B cell (primary cell): ENCODE data around the gene ANAPC2. TPM values are rescaled to one million over a fixed set of nuclear protein-coding genes. Genes with fewer than 3 reads are reported as not detected.

Source experiments
- ATAC-seq: fragments of 200-7000 bp; cut with Tn5 transposase; one replicate; pipeline ENCODE4 v1.10.0; 2021; ENCODE audit warnings: low read depth, mild to moderate bottlenecking, moderate number of reproducible peaks, moderate library complexity
- CTCF ChIA-PET: fragments of 350-600 bp; sonication (Branson Sonifier 250); formaldehyde crosslinking; loops from one replicate; lab custom pipeline; 2021; ENCODE audit warnings: antibody characterized with exemption, inconsistent platforms; lab: Charles Lee
- POLR2A ChIA-PET: fragments of 350-600 bp; sonication (Branson Sonifier 250); formaldehyde crosslinking; loops from one replicate; lab custom pipeline; 2021; ENCODE audit warnings: antibody characterized with exemption; lab: Charles Lee
- DNase-seq: peaks from one replicate; pipeline ENCODE4 v3.0.0; 2013
- H2AFZ ChIP-seq: 2 replicates; pipeline ENCODE4 v1.6.1; 2012; ENCODE audit warnings: mild to moderate bottlenecking, low read depth, low read length; ENCODE audit not compliant: insufficient read depth, poor library complexity, severe bottlenecking
- H3K27ac ChIP-seq, 2 donors: 1 replicate in 1 of 2; 2 replicates in 1 of 2; pipeline ENCODE4 v1.5.1; 2012 to 2013; ENCODE audit warnings: low read length in 2 of 2, mild to moderate bottlenecking in 2 of 2, moderate library complexity in 1 of 2
- H3K27me3 ChIP-seq, 4 experiments: fragments of 200-600 bp in 1 of 4; sonication (generic) in 1 of 4; replicated peaks in 1 of 4; 1 replicate in 2 of 4; 2 replicates in 2 of 4; pipeline versions ENCODE4 v1.6.1 to v1.7.0; 2013 to 2016; ENCODE audit warnings: low read length in 3 of 4, mild to moderate bottlenecking in 2 of 4, mixed read lengths in 1 of 4, moderate library complexity in 1 of 4; ENCODE audit not compliant: insufficient read depth in 4 of 4, control insufficient read depth in 3 of 4; ENCODE audit errors: control extremely low read depth in 1 of 4
- H3K36me3 ChIP-seq, 2 experiments: replicated peaks in 1 of 2; 1 replicate in 1 of 2; 2 replicates in 1 of 2; pipeline versions ENCODE4 v1.6.1 to v1.7.1; 2013; ENCODE audit warnings: low read length in 1 of 2; ENCODE audit not compliant: insufficient read depth in 2 of 2, control insufficient read depth in 1 of 2; ENCODE audit errors: control extremely low read depth in 1 of 2, extremely low read depth in 1 of 2
- H3K4me1 ChIP-seq, 2 donors: fragments of 200-600 bp in 1 of 2; sonication (generic) in 1 of 2; 1 replicate in 1 of 2; 2 replicates in 1 of 2; pipeline versions ENCODE4 v1.5.1 to v1.6.1; 2013 to 2017; ENCODE audit warnings: low read length in 2 of 2; ENCODE audit not compliant: control insufficient read depth in 2 of 2, insufficient read depth in 2 of 2
- H3K4me2 ChIP-seq: replicated peaks from 2 replicates; pipeline ENCODE3; 2012; ENCODE audit warnings: mild to moderate bottlenecking, low read depth, low read length; ENCODE audit not compliant: poor library complexity, severe bottlenecking
- H3K4me3 ChIP-seq, 5 experiments: fragments of 200-600 bp in 1 of 5; sonication (generic) in 1 of 5; 1 replicate in 3 of 5; 2 replicates in 2 of 5; pipeline versions ENCODE4 v1.5.1 to v1.7.0; 2011 to 2016; ENCODE audit warnings: low read length in 4 of 5, mild to moderate bottlenecking in 4 of 5, low read depth in 2 of 5, control low read depth in 1 of 5, moderate library complexity in 1 of 5; ENCODE audit not compliant: insufficient read depth in 1 of 5; ENCODE audit errors: control extremely low read depth in 1 of 5, extremely low read depth in 1 of 5
- H3K79me2 ChIP-seq: fragments of 200-600 bp; sonication (generic); one replicate; pipeline ENCODE4 v1.6.0; 2016; ENCODE audit warnings: low read length; ENCODE audit not compliant: control insufficient read depth, insufficient read depth
- H3K9ac ChIP-seq: fragments of 200-600 bp; sonication (generic); 2 replicates; pipeline ENCODE4 v1.6.1; 2017; ENCODE audit warnings: mild to moderate bottlenecking, low read length, moderate library complexity
- H3K9me3 ChIP-seq, 3 donors: one replicate each; pipeline versions ENCODE4 v1.6.1 to v1.7.1; 2013; ENCODE audit warnings: low read length in 2 of 3; ENCODE audit not compliant: control insufficient read depth in 2 of 3, insufficient read depth in 1 of 3; ENCODE audit errors: control extremely low read depth in 1 of 3
- H4K20me1 ChIP-seq: 2 replicates; pipeline ENCODE4 v1.6.0; 2012; ENCODE audit warnings: mild to moderate bottlenecking, low read length; ENCODE audit not compliant: insufficient read depth, control insufficient read depth, poor library complexity, severe bottlenecking
- H3K27ac Mint-ChIP-seq: one replicate; pipeline ENCODE4 v1.8.0; 2021; ENCODE audit warnings: mixed read lengths
- H3K27me3 Mint-ChIP-seq: one replicate; pipeline ENCODE4 v1.8.0; 2021; ENCODE audit warnings: mixed read lengths
- H3K4me1 Mint-ChIP-seq: one replicate; pipeline ENCODE4 v1.8.0; 2021; ENCODE audit warnings: mixed read lengths
- H3K4me3 Mint-ChIP-seq: one replicate; pipeline ENCODE4 v1.8.0; 2021; ENCODE audit warnings: mixed read lengths
- H3K9me3 Mint-ChIP-seq: one replicate; pipeline ENCODE4 v1.8.0; 2022; ENCODE audit warnings: mixed read lengths; ENCODE audit not compliant: insufficient read depth
- EZH2 ChIP-seq: IDR thresholded peaks from 2 replicates; pipeline ENCODE4 v1.6.1; 2012; ENCODE audit warnings: borderline replicate concordance, low read depth, mild to moderate bottlenecking, moderate library complexity, low read length; ENCODE audit not compliant: insufficient read depth, poor library complexity, severe bottlenecking
- WGBS: methylation state at CpG from one replicate; pipeline ENCODE4 v1.1.5; 2013; ENCODE audit warnings: missing lambda C conversion rate; ENCODE audit not compliant: insufficient coverage; 5-methylcytosine and 5-hydroxymethylcytosine counted together
- intact Hi-C: fragments of 100-400 bp; cut with micrococcal nuclease; formaldehyde crosslinking; loops from one replicate; pipeline ENCODE4 v1.10.0; 2022
- polyA plus RNA-seq: library from polyadenylated mRNA; depleted of rRNA; stranded (reverse); fragments of >200 nt; gene quantifications from 2 replicates; pipeline ENCODE4 v1.2.3, GENCODE V29; 2012
- total RNA-seq, 2 donors: library from RNA; stranded (reverse); fragments of 120-200 nt in 1 of 2; gene quantifications; 1 replicate in 1 of 2; 2 replicates in 1 of 2; pipeline versions ENCODE4 v1.2.3 to v1.2.4, GENCODE V29; 2013 to 2022
- TF ChIP-seq, protein P1 (sequence below): fragments of 200-600 bp; IDR thresholded peaks from one replicate; pipeline ENCODE4 v1.8.0; 2022; ENCODE audit warnings: antibody characterized with exemption, mild to moderate bottlenecking

ANAPC2 gene
- total and polyA plus RNA-seq, 2 donors (not counting 1 experiment from before 2014, with no cell fraction given) = 121 to 127 TPM

DNA sequence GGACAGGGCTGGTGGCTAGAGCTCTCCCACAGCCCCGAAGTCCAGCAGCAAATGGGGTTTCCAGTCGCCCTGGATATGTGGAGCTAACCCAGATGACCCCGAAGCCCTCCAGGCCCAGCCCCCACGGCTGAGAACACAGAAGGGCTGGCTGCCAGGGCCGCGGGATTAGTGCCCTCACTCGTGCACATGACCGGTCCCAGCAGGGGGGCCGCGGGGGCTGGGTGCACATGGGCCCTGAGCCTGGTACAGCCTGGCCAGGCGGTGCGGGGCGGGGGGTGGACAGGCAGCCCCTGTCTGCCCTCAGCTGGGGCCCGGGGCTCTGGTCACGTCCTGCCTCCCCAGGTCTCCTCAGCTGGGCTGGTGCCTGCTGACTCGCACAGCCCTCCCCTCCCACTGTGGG lies 6.0 kb upstream of the ANAPC2 start:
- ATAC-seq (no peak), DNase-seq (no peak)
- Histone ChIP-seq H3K79me2 (peaks cover 91% of the 10 kb centered on the region), H3K4me2 (no peak overlapping the region), H4K20me1 (peaks cover 51% of the 10 kb centered on the region), H3K4me3 (no peak overlapping the region), H3K27ac (no peak overlapping the region), H2AFZ (no peak overlapping the region), H3K27me3 (peaks cover 0 to 3% (median 0%) of the 10 kb centered on the region in 4 experiments), H3K36me3 (peaks cover 0 to 19% of the 10 kb centered on the region in 2 experiments), H3K9ac (no peak overlapping the region), H3K9me3 (no peaks in the 10 kb centered on the region), H3K4me1 (peaks cover 11 to 17% of the 10 kb centered on the region in 2 donors)
- Mint-ChIP-seq H3K27me3 (no peaks in the 10 kb centered on the region), H3K9me3 (no peaks in the 10 kb centered on the region), H3K4me1 (peaks cover 11% of the 10 kb centered on the region), H3K27ac (no peak overlapping the region), H3K4me3 (no peak overlapping the region)
- 94% methylated on average over 16 of the region's 16 CpGs for WGBS
- intact Hi-C loops = no loop called here
- TF ChIP-seq, protein P1, sequence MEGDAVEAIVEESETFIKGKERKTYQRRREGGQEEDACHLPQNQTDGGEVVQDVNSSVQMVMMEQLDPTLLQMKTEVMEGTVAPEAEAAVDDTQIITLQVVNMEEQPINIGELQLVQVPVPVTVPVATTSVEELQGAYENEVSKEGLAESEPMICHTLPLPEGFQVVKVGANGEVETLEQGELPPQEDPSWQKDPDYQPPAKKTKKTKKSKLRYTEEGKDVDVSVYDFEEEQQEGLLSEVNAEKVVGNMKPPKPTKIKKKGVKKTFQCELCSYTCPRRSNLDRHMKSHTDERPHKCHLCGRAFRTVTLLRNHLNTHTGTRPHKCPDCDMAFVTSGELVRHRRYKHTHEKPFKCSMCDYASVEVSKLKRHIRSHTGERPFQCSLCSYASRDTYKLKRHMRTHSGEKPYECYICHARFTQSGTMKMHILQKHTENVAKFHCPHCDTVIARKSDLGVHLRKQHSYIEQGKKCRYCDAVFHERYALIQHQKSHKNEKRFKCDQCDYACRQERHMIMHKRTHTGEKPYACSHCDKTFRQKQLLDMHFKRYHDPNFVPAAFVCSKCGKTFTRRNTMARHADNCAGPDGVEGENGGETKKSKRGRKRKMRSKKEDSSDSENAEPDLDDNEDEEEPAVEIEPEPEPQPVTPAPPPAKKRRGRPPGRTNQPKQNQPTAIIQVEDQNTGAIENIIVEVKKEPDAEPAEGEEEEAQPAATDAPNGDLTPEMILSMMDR = no peak
- no peak for TF ChIP-seq EZH2
- ChIA-PET POLR2A (no interaction called here), CTCF (no interaction called here)

DNA sequence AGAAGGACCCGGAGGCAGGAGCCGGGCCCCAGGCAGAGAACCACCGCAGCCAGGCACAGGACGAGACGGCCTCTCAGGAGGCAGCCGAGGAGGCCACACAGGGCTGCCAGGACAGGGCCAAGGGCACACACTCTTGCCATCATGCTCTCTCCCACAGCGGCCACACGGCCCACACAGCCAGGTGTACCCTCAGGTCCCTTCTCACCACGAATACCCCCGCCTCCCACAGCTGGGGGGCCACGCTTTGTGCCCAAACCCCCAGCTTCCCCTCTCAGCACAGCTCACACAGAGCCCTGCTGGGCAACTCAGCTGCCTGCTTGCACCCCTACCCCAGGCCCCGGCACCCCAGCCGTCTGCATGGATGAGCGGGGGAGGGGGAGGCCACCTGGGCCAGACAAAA lies 5.4 kb upstream of the ANAPC2 start:
- intact Hi-C loops = no loop called here
- Histone ChIP-seq H3K27ac (no peak overlapping the region), H3K9ac (no peak overlapping the region), H3K27me3 (no peaks in the 10 kb centered on the region), H2AFZ (no peak overlapping the region), H4K20me1 (peaks cover 51% of the 10 kb centered on the region), H3K4me2 (no peak overlapping the region), H3K9me3 (no peaks in the 10 kb centered on the region), H3K4me3 (no peak overlapping the region), H3K36me3 (peaks cover 0 to 19% of the 10 kb centered on the region in 2 experiments), H3K79me2 (peaks cover 85% of the 10 kb centered on the region), H3K4me1 (peaks cover 10 to 17% of the 10 kb centered on the region in 2 donors)
- ChIA-PET POLR2A (no interaction called here), CTCF (no interaction called here)
- 88% methylated on average over 13 of the region's 14 CpGs for WGBS
- no peak for DNase-seq
- H3K27ac Mint-ChIP-seq = peak overlapping the region; percentile 26
- no peaks in the 10 kb centered on the region for H3K27me3 Mint-ChIP-seq
- H3K4me3 Mint-ChIP-seq = no peak overlapping the region
- H3K9me3 Mint-ChIP-seq = no peaks in the 10 kb centered on the region
- peaks cover 16% of the 10 kb centered on the region for H3K4me1 Mint-ChIP-seq
- ATAC-seq = no peak
- TF ChIP-seq, protein P1 = no peak
- no peak for TF ChIP-seq EZH2
